GM12878 (cell line): ENCODE measurements around the gene ANK3. TPM values are rescaled to one million over a fixed set of nuclear protein-coding genes. Genes with fewer than 3 reads are reported as not detected.

Source experiments
- ATAC-seq: fragments of 200-7000 bp; cut with Tn5 transposase; 3 replicates; pipeline ENCODE4 v1.9.1; 2020; ENCODE audit warnings: mild to moderate bottlenecking, moderate library complexity
- BruUV-seq: library from RNA; stranded (reverse); fragments of 400-500 nt; replicated peaks from 2 replicates; lab custom pipeline; 2021; lab: Mats Ljungman, UMichigan
- CTCF ChIA-PET: fragments of 300-600 bp; sonication (Branson Sonifier 250); formaldehyde crosslinking; extraction: SDS; loops from one replicate; lab custom pipeline; 2021; ENCODE audit warnings: inconsistent platforms; lab: Yijun Ruan, JAX
- POLR2A ChIA-PET: fragments of 350-600 bp; formaldehyde crosslinking; extraction: SDS; loops from one replicate; lab custom pipeline; 2021; ENCODE audit warnings: inconsistent platforms; lab: Charles Lee
- RAD21 ChIA-PET: fragments of 300-600 bp; sonication (Branson Sonifier 250); formaldehyde crosslinking; loops from one replicate; lab custom pipeline; 2023; ENCODE audit warnings: antibody characterized with exemption; ENCODE audit not compliant: unreplicated experiment; lab: Charles Lee
- SMC1A ChIA-PET: fragments of 300-600 bp; sonication (Branson Sonifier 250); formaldehyde crosslinking; loops from one replicate; lab custom pipeline; 2023; ENCODE audit not compliant: unreplicated experiment, uncharacterized antibody; lab: Charles Lee
- DNase-seq: peaks from one replicate; pipeline ENCODE4 v3.0.0-alpha.2; 2011; ENCODE audit warnings: low read depth, low spot score
- FAIRE-seq: peaks from 3 replicates; lab custom pipeline; 2011; peaks lifted over from hg19 to GRCh38; lab: Jason Lieb, UNC
- H2AFZ ChIP-seq: 2 replicates; pipeline ENCODE4 v1.6.0; 2011; ENCODE audit warnings: low read depth, low read length, control low read depth; ENCODE audit not compliant: control insufficient read depth
- H3K27ac ChIP-seq: 2 replicates; pipeline ENCODE4 v1.5.1; 2011; ENCODE audit warnings: control low read depth; ENCODE audit not compliant: control insufficient read depth, insufficient read depth
- H3K27me3 ChIP-seq, 2 experiments: replicated peaks in 1 of 2; 2 replicates each; pipeline versions ENCODE4 v1.6.0 to v1.6.1; 2011; ENCODE audit warnings: low read length in 1 of 2; ENCODE audit not compliant: control insufficient read depth in 2 of 2, insufficient read depth in 2 of 2
- H3K36me3 ChIP-seq, 2 experiments: 2 replicates each; pipeline ENCODE4 v1.5.1; 2011; ENCODE audit warnings: low read length in 1 of 2; ENCODE audit not compliant: control insufficient read depth in 2 of 2, insufficient read depth in 2 of 2
- H3K4me1 ChIP-seq: 2 replicates; pipeline ENCODE4 v1.6.1; 2011; ENCODE audit warnings: mild to moderate bottlenecking, low read length, moderate library complexity, mixed read lengths; ENCODE audit not compliant: control insufficient read depth, insufficient read depth
- H3K4me2 ChIP-seq: 2 replicates; pipeline ENCODE4 v1.6.0; 2011; ENCODE audit warnings: control low read depth; ENCODE audit not compliant: control insufficient read depth, insufficient read depth
- H3K4me3 ChIP-seq: fragments of 200-600 bp; sonication (generic); 2 replicates; pipeline ENCODE4 v1.5.1; 2016
- H3K79me2 ChIP-seq: 2 replicates; pipeline ENCODE4 v1.6.0; 2011; ENCODE audit warnings: low read length; ENCODE audit not compliant: control insufficient read depth, insufficient read depth
- H3K9ac ChIP-seq: 2 replicates; pipeline ENCODE4 v1.8.0; 2011; ENCODE audit warnings: low read length, control low read depth, mixed read lengths; ENCODE audit not compliant: control insufficient read depth, insufficient read depth
- H3K9me3 ChIP-seq: replicated peaks from 3 replicates; pipeline ENCODE4 v1.5.1; 2011; ENCODE audit warnings: mild to moderate bottlenecking, low read length; ENCODE audit not compliant: control insufficient read depth, insufficient read depth
- H4K20me1 ChIP-seq: 2 replicates; pipeline ENCODE4 v1.6.0; 2011; ENCODE audit not compliant: control insufficient read depth, insufficient read depth
- ATF3 ChIP-seq: IDR thresholded peaks from 2 replicates; pipeline ENCODE4 v1.6.1; 2011; ENCODE audit warnings: low read depth, mild to moderate bottlenecking, low read length, moderate library complexity, borderline replicate concordance; ENCODE audit errors: extremely low read depth
- BCLAF1 ChIP-seq: fragments of 450-650 bp; IDR thresholded peaks from 2 replicates; pipeline ENCODE4 v1.6.1; 2017; ENCODE audit warnings: antibody characterized with exemption, mild to moderate bottlenecking, moderate library complexity
- CREM ChIP-seq: IDR thresholded peaks from 2 replicates; pipeline ENCODE4 v1.6.1; 2014; ENCODE audit warnings: antibody characterized with exemption, low read depth
- GATAD2B ChIP-seq: fragments of 450-650 bp; conservative IDR thresholded peaks from 2 replicates; pipeline ENCODE4 v1.6.1; 2017; ENCODE audit warnings: low read depth, mild to moderate bottlenecking, moderate library complexity
- JUNB ChIP-seq: IDR thresholded peaks from 2 replicates; pipeline ENCODE4 v1.6.1; 2016; ENCODE audit warnings: antibody characterized with exemption, mild to moderate bottlenecking
- NR2C2 ChIP-seq: IDR thresholded peaks from 2 replicates; pipeline ENCODE4 v1.6.1; 2011; ENCODE audit warnings: borderline replicate concordance, low read depth; ENCODE audit not compliant: control insufficient read depth, insufficient read length
- NR2F1 ChIP-seq: fragments of 450-650 bp; conservative IDR thresholded peaks from 2 replicates; pipeline ENCODE4 v1.6.1; 2017; ENCODE audit warnings: mild to moderate bottlenecking
- POU2F2 ChIP-seq: IDR thresholded peaks from 3 replicates; pipeline ENCODE4 v1.6.1; 2011; ENCODE audit warnings: low read depth, mild to moderate bottlenecking, low read length, borderline replicate concordance
- SIN3A ChIP-seq: IDR thresholded peaks from 2 replicates; pipeline ENCODE4 v1.6.1; 2012; ENCODE audit warnings: low read depth, low read length, improper control_type of control experiment
- SPI1 ChIP-seq: IDR thresholded peaks from 2 replicates; pipeline ENCODE4 v1.6.1; 2011; ENCODE audit warnings: low read depth, mild to moderate bottlenecking, low read length, moderate library complexity, borderline replicate concordance; ENCODE audit not compliant: insufficient read depth
- SUPT20H ChIP-seq: IDR thresholded peaks from 2 replicates; pipeline ENCODE4 v1.6.1; 2011; ENCODE audit warnings: low read depth, mild to moderate bottlenecking, low read length, moderate library complexity, borderline replicate concordance; ENCODE audit not compliant: control insufficient read depth
- TCF7 ChIP-seq: IDR thresholded peaks from 2 replicates; pipeline ENCODE4 v1.6.1; 2014; ENCODE audit warnings: antibody characterized with exemption, borderline replicate concordance
- ZBED1 ChIP-seq: IDR thresholded peaks from 2 replicates; pipeline ENCODE4 v1.6.1; 2016; ENCODE audit warnings: borderline replicate concordance
- ZNF592 ChIP-seq: fragments of 450-650 bp; IDR thresholded peaks from 2 replicates; pipeline ENCODE4 v1.6.1; 2017; ENCODE audit warnings: mild to moderate bottlenecking, moderate library complexity
- WGBS: methylation state at CpG from one replicate; pipeline ENCODE4 v1.1.6; 2016; ENCODE audit warnings: low lambda C conversion rate; ENCODE audit not compliant: insufficient replicate concordance, insufficient coverage; ENCODE audit errors: missing lambda C conversion rate; 5-methylcytosine and 5-hydroxymethylcytosine counted together
- in situ Hi-C: fragments of 300-500 bp; cut with MboI; formaldehyde crosslinking; loops from 9 replicates; pipeline ENCODE4 v1.14.3; 2018; ENCODE audit warnings: mixed read lengths
- intact Hi-C: fragments of 100-400 bp; cut with micrococcal nuclease; formaldehyde crosslinking; loops from one replicate; pipeline ENCODE4 v1.14.2; 2022; ENCODE audit not compliant: unreplicated experiment
- polyA plus RNA-seq, 11 experiments: library from polyadenylated mRNA; depleted of rRNA in 4 of 11; unstranded in 6 of 11; stranded (reverse) in 5 of 11; fragments of >200 nt; fragmentation: Nextera tagmentation in 4 of 11; fragmentation: Illumina TruSeq in 1 of 11; extraction: Ambion mirVana in 4 of 11; extraction: Trizol in 1 of 11; gene quantifications; 1 replicate in 1 of 11; 2 replicates in 10 of 11; pipeline versions ENCODE4 v1.2.1 to v1.2.3, GENCODE V29; 2011 to 2016; ENCODE audit warnings: inconsistent platforms in 2 of 11, missing spikeins in 2 of 11, low read depth in 1 of 11
- total RNA-seq, 4 experiments: library from RNA; depleted of rRNA in 3 of 4; stranded (reverse); fragments of >200 nt in 3 of 4; fragmentation: Illumina TruSeq in 1 of 4; extraction: Trizol in 1 of 4; gene quantifications; 2 replicates each; pipeline versions ENCODE4 v1.2.1 to v1.2.3, GENCODE V29; 2013 to 2021
- TF ChIP-seq, protein P1 (sequence below): fragments of 450-650 bp; formaldehyde crosslinking; IDR thresholded peaks from 2 replicates; pipeline ENCODE4 v1.4.0; 2022; ENCODE audit warnings: mild to moderate bottlenecking, moderate library complexity

ANK3 gene
- total and polyA plus RNA-seq, 10 of the 15 experiments (the other 5 are each of a cell fraction or from before 2014, with no cell fraction given) = 0.06 to 0.82 (median 0.20) TPM; not detected in 2

- CTCF ChIA-PET = no interaction called here
- no peak overlapping the region for H3K9ac ChIP-seq
- H3K27me3 ChIP-seq = peaks cover 0 to 2% of the 10 kb centered on the region in 2 experiments; a peak in 1 of 4 replicates
- no peak for FAIRE-seq
- H4K20me1 ChIP-seq = no peaks in the 10 kb centered on the region
- intact Hi-C loops (no loop called here), in situ Hi-C loops (no loop called here)
- H3K4me3 ChIP-seq = no peak overlapping the region
- no peak for ATAC-seq
- DNase-seq = no peak
- no peaks in the 10 kb centered on the region for H3K36me3 ChIP-seq
- RAD21 ChIA-PET = no interaction called here
- BruUV-seq = no TSS peak
- SMC1A ChIA-PET = no interaction called here
- H3K4me2 ChIP-seq = no peak overlapping the region
- H3K4me1 ChIP-seq = no peaks in the 10 kb centered on the region
- POLR2A ChIA-PET = no interaction called here
- H2AFZ ChIP-seq = no peak overlapping the region
- no peaks in the 10 kb centered on the region for H3K79me2 ChIP-seq
- H3K9me3 ChIP-seq = no peaks in the 10 kb centered on the region
- no peak overlapping the region for H3K27ac ChIP-seq
- 50% methylated on average over 2 of the region's 2 CpGs for WGBS
- no peak for TF ChIP-seq ZBED1
- no peak for TF ChIP-seq NR2C2
- no peak for TF ChIP-seq BCLAF1
- TF ChIP-seq TCF7 = no peak
- no peak for TF ChIP-seq CREM
- no peak for TF ChIP-seq SUPT20H
- TF ChIP-seq, protein P1, sequence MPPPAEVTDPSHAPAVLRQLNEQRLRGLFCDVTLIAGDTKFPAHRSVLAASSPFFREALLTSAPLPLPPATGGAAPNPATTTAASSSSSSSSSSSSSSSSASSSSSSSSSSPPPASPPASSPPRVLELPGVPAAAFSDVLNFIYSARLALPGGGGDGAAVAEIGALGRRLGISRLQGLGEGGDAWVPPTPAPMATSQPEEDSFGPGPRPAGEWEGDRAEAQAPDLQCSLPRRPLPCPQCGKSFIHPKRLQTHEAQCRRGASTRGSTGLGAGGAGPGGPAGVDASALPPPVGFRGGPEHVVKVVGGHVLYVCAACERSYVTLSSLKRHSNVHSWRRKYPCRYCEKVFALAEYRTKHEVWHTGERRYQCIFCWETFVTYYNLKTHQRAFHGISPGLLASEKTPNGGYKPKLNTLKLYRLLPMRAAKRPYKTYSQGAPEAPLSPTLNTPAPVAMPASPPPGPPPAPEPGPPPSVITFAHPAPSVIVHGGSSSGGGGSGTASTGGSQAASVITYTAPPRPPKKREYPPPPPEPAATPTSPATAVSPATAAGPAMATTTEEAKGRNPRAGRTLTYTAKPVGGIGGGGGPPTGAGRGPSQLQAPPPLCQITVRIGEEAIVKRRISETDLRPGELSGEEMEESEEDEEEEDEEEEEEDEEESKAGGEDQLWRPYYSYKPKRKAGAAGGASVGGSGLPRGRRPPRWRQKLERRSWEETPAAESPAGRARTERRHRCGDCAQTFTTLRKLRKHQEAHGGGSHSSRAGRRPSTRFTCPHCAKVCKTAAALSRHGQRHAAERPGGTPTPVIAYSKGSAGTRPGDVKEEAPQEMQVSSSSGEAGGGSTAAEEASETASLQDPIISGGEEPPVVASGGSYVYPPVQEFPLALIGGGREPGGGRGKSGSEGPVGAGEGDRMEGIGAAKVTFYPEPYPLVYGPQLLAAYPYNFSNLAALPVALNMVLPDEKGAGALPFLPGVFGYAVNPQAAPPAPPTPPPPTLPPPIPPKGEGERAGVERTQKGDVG (CRISPR knock-in tag) = no peak
- TF ChIP-seq ATF3 = no peak
- no peak for TF ChIP-seq ZNF592
- TF ChIP-seq GATAD2B = no peak
- no peak for TF ChIP-seq NR2F1
- no peak for TF ChIP-seq SIN3A
- TF ChIP-seq JUNB = no peak
- no peak for TF ChIP-seq POU2F2
- TF ChIP-seq SPI1 = no peak
Observed at GRCh38 chr10:60009276-60009675, 380.4 kb downstream of the ANK3 start.
